ENCODE results near the gene NKIRAS2. TPM values are rescaled to one million over a fixed set of nuclear protein-coding genes. Genes with fewer than 3 reads are reported as not detected.

NKIRAS2 gene
- total and polyA plus RNA-seq, 2 of the 13 experiments (the other 11 are each of a cell fraction or from before 2014, with no cell fraction given), result 27.9 to 42.0 TPM

DNA sequence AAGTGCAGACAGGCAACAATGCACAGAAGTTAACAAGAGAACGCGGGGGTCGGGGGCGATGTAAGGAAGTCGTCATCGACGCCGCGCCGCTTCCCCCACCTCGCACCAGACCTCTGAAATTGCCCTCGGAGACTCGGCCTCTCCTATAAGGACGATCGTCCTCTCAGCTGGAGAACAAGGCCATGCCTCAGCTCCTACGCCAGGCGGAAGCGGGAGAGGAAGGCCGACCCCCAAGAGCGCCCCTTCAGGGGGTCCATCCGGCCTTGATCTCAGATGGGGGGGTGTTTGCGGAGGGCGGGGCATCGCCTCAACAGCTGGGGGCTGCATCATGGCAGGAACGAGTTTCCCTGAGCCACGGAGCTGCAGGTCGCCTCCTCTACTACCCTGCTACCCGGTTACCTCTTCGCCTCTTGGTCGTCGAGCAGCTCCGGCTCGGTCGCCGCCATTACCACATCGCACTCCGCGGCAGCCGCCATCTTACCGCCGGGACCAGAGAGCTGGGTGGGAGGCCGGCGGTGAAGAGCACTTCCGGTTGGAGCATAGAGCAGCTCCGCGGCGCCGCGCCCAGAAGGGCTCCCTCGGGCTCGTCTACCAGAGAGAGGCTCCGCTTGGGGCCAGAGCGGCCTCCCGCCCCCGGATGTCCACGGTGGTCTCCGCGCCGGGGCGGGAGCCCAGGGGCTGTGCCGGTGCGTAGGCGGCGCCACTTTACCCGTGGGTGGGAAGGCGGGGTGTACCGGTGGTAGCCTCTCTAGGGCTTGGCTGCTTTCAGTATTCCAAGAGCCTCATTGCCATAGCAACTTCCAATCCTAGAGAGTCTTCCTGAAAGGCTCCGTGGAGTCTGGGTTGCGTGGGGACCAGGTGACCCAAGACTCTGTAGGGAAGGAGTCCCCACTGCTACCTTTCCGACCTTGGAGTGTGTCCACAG lies 2.7 kb upstream of the NKIRAS2 start, which contains the start of gene DNAJC7 (continued):
- TF ChIP-seq, protein P1, sequence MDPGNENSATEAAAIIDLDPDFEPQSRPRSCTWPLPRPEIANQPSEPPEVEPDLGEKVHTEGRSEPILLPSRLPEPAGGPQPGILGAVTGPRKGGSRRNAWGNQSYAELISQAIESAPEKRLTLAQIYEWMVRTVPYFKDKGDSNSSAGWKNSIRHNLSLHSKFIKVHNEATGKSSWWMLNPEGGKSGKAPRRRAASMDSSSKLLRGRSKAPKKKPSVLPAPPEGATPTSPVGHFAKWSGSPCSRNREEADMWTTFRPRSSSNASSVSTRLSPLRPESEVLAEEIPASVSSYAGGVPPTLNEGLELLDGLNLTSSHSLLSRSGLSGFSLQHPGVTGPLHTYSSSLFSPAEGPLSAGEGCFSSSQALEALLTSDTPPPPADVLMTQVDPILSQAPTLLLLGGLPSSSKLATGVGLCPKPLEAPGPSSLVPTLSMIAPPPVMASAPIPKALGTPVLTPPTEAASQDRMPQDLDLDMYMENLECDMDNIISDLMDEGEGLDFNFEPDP (CRISPR knock-in tag; conservative IDR thresholded peaks at IDR 0.05), result 0 out of 2 replicates have a peak, but pooled peaks have one; percentile 70
- peak; percentile 43; the same call in 1 of the 2 replicates for TF ChIP-seq SIX4 (CRISPR knock-in tag; IDR thresholded peaks at IDR 0.05)
- TF ChIP-seq, protein P2, sequence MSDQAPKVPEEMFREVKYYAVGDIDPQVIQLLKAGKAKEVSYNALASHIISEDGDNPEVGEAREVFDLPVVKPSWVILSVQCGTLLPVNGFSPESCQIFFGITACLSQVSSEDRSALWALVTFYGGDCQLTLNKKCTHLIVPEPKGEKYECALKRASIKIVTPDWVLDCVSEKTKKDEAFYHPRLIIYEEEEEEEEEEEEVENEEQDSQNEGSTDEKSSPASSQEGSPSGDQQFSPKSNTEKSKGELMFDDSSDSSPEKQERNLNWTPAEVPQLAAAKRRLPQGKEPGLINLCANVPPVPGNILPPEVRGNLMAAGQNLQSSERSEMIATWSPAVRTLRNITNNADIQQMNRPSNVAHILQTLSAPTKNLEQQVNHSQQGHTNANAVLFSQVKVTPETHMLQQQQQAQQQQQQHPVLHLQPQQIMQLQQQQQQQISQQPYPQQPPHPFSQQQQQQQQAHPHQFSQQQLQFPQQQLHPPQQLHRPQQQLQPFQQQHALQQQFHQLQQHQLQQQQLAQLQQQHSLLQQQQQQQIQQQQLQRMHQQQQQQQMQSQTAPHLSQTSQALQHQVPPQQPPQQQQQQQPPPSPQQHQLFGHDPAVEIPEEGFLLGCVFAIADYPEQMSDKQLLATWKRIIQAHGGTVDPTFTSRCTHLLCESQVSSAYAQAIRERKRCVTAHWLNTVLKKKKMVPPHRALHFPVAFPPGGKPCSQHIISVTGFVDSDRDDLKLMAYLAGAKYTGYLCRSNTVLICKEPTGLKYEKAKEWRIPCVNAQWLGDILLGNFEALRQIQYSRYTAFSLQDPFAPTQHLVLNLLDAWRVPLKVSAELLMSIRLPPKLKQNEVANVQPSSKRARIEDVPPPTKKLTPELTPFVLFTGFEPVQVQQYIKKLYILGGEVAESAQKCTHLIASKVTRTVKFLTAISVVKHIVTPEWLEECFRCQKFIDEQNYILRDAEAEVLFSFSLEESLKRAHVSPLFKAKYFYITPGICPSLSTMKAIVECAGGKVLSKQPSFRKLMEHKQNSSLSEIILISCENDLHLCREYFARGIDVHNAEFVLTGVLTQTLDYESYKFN (CRISPR knock-in tag; conservative IDR thresholded peaks at IDR 0.05), result peak; percentile 42
- TF ChIP-seq NFKBIZ (CRISPR knock-in tag; IDR thresholded peaks at IDR 0.05), result peak; percentile 26

- H3K4me1 ChIP-seq (ENCODE audit: insufficient read depth, low read length), result peaks cover 65% of the 10 kb centered on the region
- CTCF ChIA-PET (ENCODE audit: low intra/inter-chr PET ratio, low total read pairs), result no interaction called here
- POLR2A ChIA-PET, result interaction anchor here (0.8 to 7.5 kb wide), 23 partner anchors 8 to 371 kb away, joined by 3 to 183 read pairs (median 9); partner anchors contain the start of genes ACLY, CNP, DHX58 and EIF1
- in situ Hi-C loops (cut with HindIII; ENCODE audit: extremely low pct_ligation_motif_present, low pct_unique_long_range_greater_than_20kb) (loop anchor here (5.0 kb wide), 1 partner anchor 51 kb away; the partner anchor contains the start of gene CNP), intact Hi-C loops (cut with micrococcal nuclease; ENCODE audit: unreplicated experiment) (loop anchor here (2.0 kb wide), 1 partner anchor 15 kb away; no protein-coding TSS in a partner anchor)
- peaks cover 70% of the 10 kb centered on the region for H3K79me2 ChIP-seq (ENCODE audit: insufficient read depth, low read length)
- peaks cover 0 to 3% of the 10 kb centered on the region in 2 experiments; a peak in 1 of 5 replicates for H3K27me3 ChIP-seq (ENCODE audit: control insufficient read depth in 1 of 2, insufficient read depth in 2 of 2, low read length in 2 of 2)
- peaks cover 6 to 21% of the 10 kb centered on the region in 2 experiments for H3K36me3 ChIP-seq (replicated peaks in 1 of 2; ENCODE audit: control insufficient read depth in 1 of 2, insufficient read depth in 2 of 2, low read length in 2 of 2)
- peak; percentile 43 for ATAC-seq
- no peaks in the 10 kb centered on the region; the same call in 1 of the 2 replicates for H4K20me1 ChIP-seq (ENCODE audit: insufficient read depth, low read length)
- H3K4me3 ChIP-seq (replicated peaks in 1 of 3; ENCODE audit: insufficient read depth in 1 of 3, low read depth in 2 of 3, low read length in 3 of 3), result peak overlapping the region; percentile 76 to 96 (median 89)
- peak overlapping the region; percentile 91 for H3K4me2 ChIP-seq (ENCODE audit: low read depth, low read length)
- DNase-seq (ENCODE audit: low spot score), result peak; percentile 65
- H3K9me3 ChIP-seq (ENCODE audit: low read length), result no peaks in the 10 kb centered on the region
- peak overlapping the region; percentile 47 for H2AFZ ChIP-seq (ENCODE audit: low read length)
- H3K9ac ChIP-seq (ENCODE audit: insufficient read depth, low read depth, low read length), result peak overlapping the region; percentile 97
- no peak for FAIRE-seq
- TSS peak; percentile 33 for BruUV-seq (replicated peaks)
- H3K27ac ChIP-seq (ENCODE audit: extremely low read length, insufficient read depth, low read length), result peak overlapping the region; percentile 84
- WGBS (ENCODE audit: low lambda C conversion rate), result under 1% methylated on average over 10 of the region's 11 CpGs
- TF ChIP-seq ZNF800 (CRISPR knock-in tag; IDR thresholded peaks at IDR 0.05) (0 out of 2 replicates have a peak, but pooled peaks have one; percentile 42), PCBP2 (optimal IDR thresholded peaks at IDR 0.05; ENCODE audit: low read depth, low read length, poor library complexity, severe bottlenecking) (no peak), MAFF (IDR thresholded peaks at IDR 0.05; ENCODE audit: low read depth, low read length) (peak; percentile 53), ZNF275 (CRISPR knock-in tag; IDR thresholded peaks at IDR 0.05; ENCODE audit: borderline replicate concordance) (no peak), ZNF589 (CRISPR knock-in tag; conservative IDR thresholded peaks at IDR 0.05) (no peak), REXO4 (CRISPR knock-in tag; IDR thresholded peaks at IDR 0.05; ENCODE audit: borderline replicate concordance) (0 out of 2 replicates have a peak, but pooled peaks have one; percentile 55), TCF7 (IDR thresholded peaks at IDR 0.05; ENCODE audit: low read depth) (peak; percentile 54; the same call in 1 of the 2 replicates)
Observed at GRCh38 chr17:42017866-42018200, 2.1 kb upstream of the NKIRAS2 start.

All from HepG2 (cell line).